ENCODE data around the gene XYLT1.
A peak's percentile ranks its signal among the peaks of the same experiment; 100 is the strongest.

XYLT1 gene

GRCh38 chr16:17105239-17105797, 365.4 kb downstream of the XYLT1 start:
- DNase-seq (ENCODE audit: insufficient read length, low spot score) (no peak), FAIRE-seq (no peak)

DNA sequence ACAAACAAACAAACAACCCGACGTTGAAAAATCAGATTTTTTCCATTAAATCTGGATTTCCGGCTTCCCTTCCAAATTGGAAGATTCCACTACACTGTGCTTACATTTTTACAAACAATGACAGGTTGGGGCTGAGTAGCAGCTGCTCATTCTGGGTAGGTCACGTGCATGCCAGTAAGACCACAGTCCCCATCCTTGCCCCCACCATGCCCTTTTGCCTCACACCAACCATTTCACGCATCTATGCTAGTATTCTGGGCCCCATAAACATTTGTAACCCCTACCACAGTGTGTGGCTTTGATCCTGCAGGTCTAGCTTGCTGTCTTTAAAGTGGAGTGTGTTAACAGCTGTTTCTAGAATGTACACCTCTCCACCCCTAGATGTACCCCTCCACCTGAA, 366.1 kb downstream of the XYLT1 start:
- DNase-seq (ENCODE audit: insufficient read length, low spot score) (no peak), FAIRE-seq (no peak)
- no peak for TF ChIP-seq POLR2AphosphoS5 (IDR thresholded peaks at IDR 0.05; ENCODE audit: low read depth, low read length)
- TF ChIP-seq POU2F2 (IDR thresholded peaks at IDR 0.05; ENCODE audit: low read depth, low read length) = no peak
- no peak for TF ChIP-seq PAX5 (IDR thresholded peaks at IDR 0.05; ENCODE audit: insufficient read depth, low read length, severe bottlenecking)
- TF ChIP-seq TAF1 (IDR thresholded peaks at IDR 0.05; ENCODE audit: low read depth, low read length) = no peak
- TF ChIP-seq SPI1 (IDR thresholded peaks at IDR 0.05; ENCODE audit: low read depth, low read length) = no peak
- TF ChIP-seq POLR2A (IDR thresholded peaks at IDR 0.05; ENCODE audit: low read depth, low read length) = no peak; the same call in 1 of the 2 replicates

More at GRCh38 chr16:17105239-17105797, 365.4 kb downstream of the XYLT1 start:
- TF ChIP-seq TAF1 (IDR thresholded peaks at IDR 0.05; ENCODE audit: low read depth, low read length) (no peak), PAX5 (IDR thresholded peaks at IDR 0.05; ENCODE audit: insufficient read depth, low read length, severe bottlenecking) (no peak), POLR2AphosphoS5 (IDR thresholded peaks at IDR 0.05; ENCODE audit: low read depth, low read length) (no peak), POLR2A (IDR thresholded peaks at IDR 0.05; ENCODE audit: low read depth, low read length) (no peak), SPI1 (IDR thresholded peaks at IDR 0.05; ENCODE audit: low read depth, low read length) (no peak), POU2F2 (IDR thresholded peaks at IDR 0.05; ENCODE audit: low read depth, low read length) (no peak)

DNA sequence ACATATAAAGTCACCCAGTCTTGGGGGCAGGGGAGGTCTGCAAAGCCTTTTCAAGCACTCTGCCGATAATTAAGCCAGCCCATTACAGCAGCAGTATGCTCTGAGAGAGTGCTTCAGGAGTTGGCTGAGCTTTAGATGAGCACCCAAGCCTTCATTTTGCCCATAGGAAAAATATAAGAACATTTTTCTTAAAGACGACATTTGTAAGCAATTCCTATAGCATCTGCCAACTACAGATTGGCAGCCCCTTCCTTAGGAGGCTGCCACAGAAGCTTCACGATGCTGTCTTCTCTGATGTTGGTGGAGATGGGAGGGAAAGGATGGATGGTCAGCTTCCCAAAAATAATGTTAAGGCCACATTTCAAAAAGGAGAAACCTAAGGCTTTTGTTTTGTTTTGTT, 367.5 kb downstream of the XYLT1 start:
- no peak for TF ChIP-seq POLR2A (IDR thresholded peaks at IDR 0.05; ENCODE audit: low read depth, low read length)
- no peak for TF ChIP-seq PAX5 (IDR thresholded peaks at IDR 0.05; ENCODE audit: insufficient read depth, low read length, severe bottlenecking)
- FAIRE-seq (no peak), DNase-seq (ENCODE audit: insufficient read length, low spot score) (no peak)

GRCh38 chr16:17101646-17102045, 369.1 kb downstream of the XYLT1 start:
- TF ChIP-seq POU2F2 (IDR thresholded peaks at IDR 0.05; ENCODE audit: low read depth, low read length) (no peak), TAF1 (IDR thresholded peaks at IDR 0.05; ENCODE audit: low read depth, low read length) (no peak), PAX5 (IDR thresholded peaks at IDR 0.05; ENCODE audit: insufficient read depth, low read length, severe bottlenecking) (no peak)
- DNase-seq (ENCODE audit: insufficient read length, low spot score) = no peak
- FAIRE-seq = peak; percentile 56

GRCh38 chr16:17098685-17099084, 372.1 kb downstream of the XYLT1 start:
- DNase-seq (ENCODE audit: insufficient read length, low spot score) (no peak), FAIRE-seq (no peak)
- TF ChIP-seq PAX5 (IDR thresholded peaks at IDR 0.05; ENCODE audit: insufficient read depth, low read length, severe bottlenecking) (no peak), POU2F2 (IDR thresholded peaks at IDR 0.05; ENCODE audit: low read depth, low read length) (no peak), POLR2A (IDR thresholded peaks at IDR 0.05; ENCODE audit: low read depth, low read length) (no peak), TAF1 (IDR thresholded peaks at IDR 0.05; ENCODE audit: low read depth, low read length) (no peak), POLR2AphosphoS5 (IDR thresholded peaks at IDR 0.05; ENCODE audit: low read depth, low read length) (no peak), SPI1 (IDR thresholded peaks at IDR 0.05; ENCODE audit: low read depth, low read length) (no peak)

DNA sequence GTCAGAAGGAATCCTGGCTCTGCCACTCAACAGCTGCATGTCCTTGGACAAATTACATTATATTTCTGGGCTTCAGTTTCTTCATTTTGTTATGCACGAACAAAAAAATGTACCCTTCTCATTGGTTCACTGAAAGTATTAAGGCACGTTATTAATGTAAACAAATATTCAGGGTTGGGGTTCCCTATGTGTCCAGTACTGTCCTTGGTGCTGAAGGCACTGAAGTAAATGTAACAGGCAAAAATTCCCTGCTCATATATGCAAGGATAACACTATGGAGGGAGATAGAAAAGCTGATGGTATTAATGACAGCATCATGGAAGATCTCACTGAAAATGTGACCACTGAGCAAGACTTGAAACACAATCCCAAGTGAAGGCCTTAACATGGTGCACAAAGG, 386.6 kb downstream of the XYLT1 start:
- no peak for DNase-seq (ENCODE audit: insufficient read length, low spot score)
- FAIRE-seq = no peak
- no peak for TF ChIP-seq SPI1 (IDR thresholded peaks at IDR 0.05; ENCODE audit: low read depth, low read length)
- TF ChIP-seq POU2F2 (IDR thresholded peaks at IDR 0.05; ENCODE audit: low read depth, low read length) = no peak
- TF ChIP-seq POLR2AphosphoS5 (IDR thresholded peaks at IDR 0.05; ENCODE audit: low read depth, low read length) = no peak
- no peak for TF ChIP-seq TAF1 (IDR thresholded peaks at IDR 0.05; ENCODE audit: low read depth, low read length)
- no peak for TF ChIP-seq PAX5 (IDR thresholded peaks at IDR 0.05; ENCODE audit: insufficient read depth, low read length, severe bottlenecking)
- no peak for TF ChIP-seq POLR2A (IDR thresholded peaks at IDR 0.05; ENCODE audit: low read depth, low read length)

GRCh38 chr16:17083628-17084027, 387.1 kb downstream of the XYLT1 start:
- no peak for DNase-seq (ENCODE audit: insufficient read length, low spot score)
- no peak for FAIRE-seq
- TF ChIP-seq POLR2A (IDR thresholded peaks at IDR 0.05; ENCODE audit: low read depth, low read length) (no peak), TAF1 (IDR thresholded peaks at IDR 0.05; ENCODE audit: low read depth, low read length) (no peak), SPI1 (IDR thresholded peaks at IDR 0.05; ENCODE audit: low read depth, low read length) (no peak), POU2F2 (IDR thresholded peaks at IDR 0.05; ENCODE audit: low read depth, low read length) (no peak), PAX5 (IDR thresholded peaks at IDR 0.05; ENCODE audit: insufficient read depth, low read length, severe bottlenecking) (no peak), POLR2AphosphoS5 (IDR thresholded peaks at IDR 0.05; ENCODE audit: low read depth, low read length) (no peak)

- DNase-seq (ENCODE audit: insufficient read length, low spot score) = no peak
- TF ChIP-seq PAX5 (IDR thresholded peaks at IDR 0.05; ENCODE audit: insufficient read depth, low read length, severe bottlenecking) (no peak), POLR2A (IDR thresholded peaks at IDR 0.05; ENCODE audit: low read depth, low read length) (no peak), POLR2AphosphoS5 (IDR thresholded peaks at IDR 0.05; ENCODE audit: low read depth, low read length) (no peak), SPI1 (IDR thresholded peaks at IDR 0.05; ENCODE audit: low read depth, low read length) (no peak), TAF1 (IDR thresholded peaks at IDR 0.05; ENCODE audit: low read depth, low read length) (no peak), POU2F2 (IDR thresholded peaks at IDR 0.05; ENCODE audit: low read depth, low read length) (no peak)
- no peak for FAIRE-seq
Observed at GRCh38 chr16:17082095-17082882, 388.5 kb downstream of the XYLT1 start.

- TF ChIP-seq POLR2A (IDR thresholded peaks at IDR 0.05; ENCODE audit: low read depth, low read length) (no peak), PAX5 (IDR thresholded peaks at IDR 0.05; ENCODE audit: insufficient read depth, low read length, severe bottlenecking) (no peak), POLR2AphosphoS5 (IDR thresholded peaks at IDR 0.05; ENCODE audit: low read depth, low read length) (no peak)
- FAIRE-seq (no peak), DNase-seq (ENCODE audit: insufficient read length, low spot score) (no peak)
Observed at GRCh38 chr16:17080105-17080504, 390.7 kb downstream of the XYLT1 start.
